Anterior cingulate cortex (tissue), 58 donors: ENCODE data around the gene GPS1.

Experiments
- DNase-seq, 58 donors: peaks; one replicate each; lab custom pipeline; 2025; lab: John Stamatoyannopoulos, UW

GPS1 gene

DNA sequence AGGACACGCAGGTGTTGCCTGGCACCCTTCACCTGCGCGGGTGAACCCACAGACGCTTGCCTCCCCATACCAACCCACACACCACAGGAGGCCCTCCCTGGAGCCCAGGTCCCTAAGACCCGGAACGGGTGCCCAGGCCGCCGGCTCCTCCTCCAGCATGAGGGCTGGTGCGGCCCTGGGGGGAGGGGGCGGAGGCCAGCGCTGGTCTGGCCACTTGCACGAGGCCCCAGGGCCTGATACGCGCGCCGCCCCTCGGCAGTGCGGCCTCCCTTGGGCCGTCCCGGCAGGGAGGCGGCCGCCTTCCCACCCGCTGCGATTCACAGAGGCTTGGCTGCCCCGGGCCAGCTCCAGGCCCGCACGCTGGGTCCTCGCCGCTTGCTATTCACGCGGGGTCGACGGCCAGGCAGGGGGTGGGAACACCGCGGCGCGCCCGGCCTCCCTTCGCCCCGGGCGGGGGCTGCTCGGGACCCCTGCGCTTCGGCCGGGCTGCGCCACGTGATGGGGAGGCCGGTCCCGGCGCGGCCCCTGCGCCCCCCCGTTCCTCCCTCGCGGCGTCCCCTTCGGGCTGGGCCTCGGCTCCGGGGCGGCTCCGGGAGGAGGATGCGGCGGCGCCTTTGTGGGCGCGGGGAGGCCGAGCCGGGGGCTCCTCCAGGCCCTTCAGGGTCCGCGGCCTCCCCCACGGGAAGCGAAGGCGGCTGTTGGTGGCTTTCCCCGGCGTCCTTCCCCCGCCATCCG, 45.7 kb downstream of the GPS1 start:
- peak in 4 of 58 donors; percentile 24 to 54 (median 38) for DNase-seq

DNA sequence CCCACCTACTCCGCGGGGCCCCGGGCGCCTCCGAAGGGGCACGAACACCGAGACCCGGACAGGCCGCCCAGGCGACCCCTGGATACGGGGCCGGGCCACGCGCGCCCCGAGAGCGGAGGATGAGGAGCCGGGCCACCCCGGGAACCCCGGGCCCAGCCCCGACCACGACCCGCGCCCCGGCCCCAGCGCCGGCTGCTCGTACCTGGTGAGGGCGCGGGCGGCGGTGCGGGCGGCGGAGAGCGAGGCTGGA, 46.1 kb downstream of the GPS1 start:
- DNase-seq: peak in 2 of 58 donors; percentile 39 to 58

DNA sequence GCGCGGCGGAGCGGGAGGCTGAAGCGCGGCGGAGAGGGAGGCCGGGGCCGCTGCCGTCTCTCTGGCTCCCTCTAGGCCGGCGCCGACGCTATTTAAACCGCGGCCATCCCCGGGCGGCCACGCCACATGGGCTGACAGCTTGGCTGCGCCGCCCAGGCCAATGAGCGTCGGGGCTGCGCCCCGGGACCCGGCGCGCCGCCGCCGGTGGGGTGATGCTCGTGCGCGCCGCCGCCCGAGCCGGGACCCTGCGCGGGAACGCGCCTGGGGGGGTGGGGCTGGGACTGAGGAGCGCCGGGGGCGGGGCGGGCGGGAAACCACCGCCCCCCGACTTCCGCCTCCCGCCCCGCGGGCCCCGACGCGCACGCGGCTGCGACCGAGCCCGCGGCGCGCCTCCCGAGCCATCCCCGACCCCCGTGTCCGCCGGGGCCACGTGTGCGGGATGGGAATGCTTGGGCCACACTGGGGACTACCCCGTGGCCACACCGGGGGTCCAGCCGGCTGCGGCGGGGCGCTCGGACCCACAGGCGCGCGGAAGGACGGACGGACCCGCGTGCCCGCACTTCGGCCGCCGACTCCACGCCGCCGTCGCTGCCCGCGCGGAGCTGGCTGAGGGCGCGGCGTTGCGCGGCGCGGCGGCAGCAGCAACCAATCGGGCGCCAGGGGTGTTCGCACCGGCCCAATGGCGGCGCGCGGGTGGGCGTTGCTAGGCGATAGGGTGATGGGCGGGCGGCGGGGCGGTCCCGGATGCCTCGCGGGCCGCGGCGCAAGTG, 46.7 kb downstream of the GPS1 start, which contains the start of gene FASN:
Gene FASN (minus strand): TSS at position 68 of the 770 bp plus-strand sequence. CDS start 1,791 bp downstream, outside the sequence.
- peak; percentile 48 to 95 (median 90) for DNase-seq

DNA sequence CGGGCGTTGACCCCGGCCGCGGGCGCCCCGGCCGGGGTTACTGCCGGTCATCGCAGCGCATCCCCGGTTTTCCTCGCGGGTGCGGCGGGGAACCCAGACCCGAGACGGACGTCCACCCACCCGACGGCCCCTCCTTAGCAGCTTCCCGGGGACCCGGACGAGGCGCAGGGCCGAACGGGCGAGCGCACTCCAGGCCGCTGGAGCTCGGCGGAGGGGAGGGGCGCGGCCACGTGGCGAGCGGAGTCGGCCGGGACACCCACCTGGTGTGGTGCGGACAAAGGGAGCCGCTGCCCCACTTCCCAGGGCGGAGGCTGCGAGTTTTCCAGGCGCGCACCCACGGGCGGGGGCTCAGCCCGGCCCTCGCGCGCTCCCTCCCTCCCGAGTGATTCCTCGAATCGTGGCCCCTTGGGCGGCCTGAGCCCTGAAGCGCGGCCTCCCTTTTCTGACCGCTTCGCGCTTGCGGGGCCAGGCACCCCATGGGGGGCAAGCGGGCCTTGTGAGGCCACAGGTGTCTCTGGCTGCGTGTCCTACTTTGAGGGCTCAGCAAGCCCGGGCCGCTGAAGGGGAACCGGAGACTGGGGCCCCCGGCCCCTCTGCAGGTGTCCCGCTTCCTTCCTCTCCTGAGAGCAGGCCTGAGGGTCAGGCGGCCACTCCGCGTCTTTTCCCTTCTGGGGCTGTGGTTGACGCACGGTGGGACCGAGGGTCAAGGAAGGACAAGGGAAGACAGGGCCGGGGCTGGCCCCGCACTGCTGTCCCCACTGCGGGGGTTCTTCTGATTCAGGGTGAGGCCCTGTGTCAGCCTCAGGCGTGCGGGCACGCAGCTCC, 47.5 kb downstream of the GPS1 start:
- DNase-seq: peak in 2 of 58 donors; percentile 71 to 83

DNA sequence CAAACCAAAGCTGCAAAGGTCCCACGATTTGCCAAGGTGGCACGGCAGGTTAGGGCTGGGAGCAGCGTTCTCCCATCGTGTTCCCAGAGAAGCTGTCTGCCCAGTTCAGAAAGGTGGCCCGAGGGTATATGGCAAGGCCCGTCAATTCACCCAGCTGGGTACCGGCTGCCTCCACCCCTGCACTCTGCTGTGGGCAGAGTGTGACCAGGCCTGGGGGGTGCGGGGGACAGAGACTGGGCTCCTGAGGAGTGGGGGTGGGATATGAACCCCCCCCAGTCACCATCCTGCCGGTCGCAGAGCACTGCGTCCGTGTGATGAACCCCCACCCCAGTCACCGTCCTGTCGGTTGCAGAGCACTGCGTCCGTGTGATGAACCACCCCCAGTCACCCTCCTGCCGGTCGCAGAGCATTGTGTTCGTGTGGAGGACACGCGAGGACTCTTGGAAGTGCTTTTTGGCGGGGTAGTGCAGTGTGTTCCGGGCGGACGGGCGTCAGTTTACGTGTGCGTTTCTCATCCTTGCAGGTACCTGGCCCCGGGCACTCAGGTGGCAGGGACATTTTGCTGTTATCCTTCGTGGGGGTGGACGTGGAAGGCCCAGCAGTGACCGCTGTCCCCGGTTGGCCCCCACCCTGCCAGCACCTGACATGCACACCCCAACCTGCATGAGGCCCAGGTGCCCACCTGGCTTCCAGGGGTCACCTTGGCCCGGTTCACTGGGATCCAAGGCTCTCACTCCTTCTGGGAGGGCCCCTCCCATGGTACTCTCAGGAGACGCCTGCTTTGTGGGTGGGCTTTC, 49.0 kb downstream of the GPS1 start:
- no peak for DNase-seq

DNA sequence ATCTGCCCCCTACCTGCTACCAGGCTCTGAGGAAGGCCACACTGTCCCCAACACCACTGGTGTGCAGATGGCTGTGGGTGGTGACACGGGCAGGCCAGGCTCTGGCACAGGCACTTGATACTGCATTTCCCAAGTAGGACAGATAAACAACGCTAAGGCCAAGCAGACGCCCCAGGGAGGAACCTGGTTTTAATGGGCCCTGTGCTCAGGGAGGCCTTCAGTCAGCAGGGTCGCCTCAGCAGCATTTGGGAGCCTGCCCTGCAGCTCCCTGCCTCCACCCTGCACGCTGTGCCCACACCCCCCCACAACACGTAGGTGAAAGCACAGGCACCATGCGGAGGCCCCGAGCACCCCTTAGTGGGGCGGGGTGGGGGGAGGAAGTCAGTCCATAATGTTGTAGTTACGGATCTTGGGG, 49.6 kb downstream of the GPS1 start:
- no peak for DNase-seq

DNA sequence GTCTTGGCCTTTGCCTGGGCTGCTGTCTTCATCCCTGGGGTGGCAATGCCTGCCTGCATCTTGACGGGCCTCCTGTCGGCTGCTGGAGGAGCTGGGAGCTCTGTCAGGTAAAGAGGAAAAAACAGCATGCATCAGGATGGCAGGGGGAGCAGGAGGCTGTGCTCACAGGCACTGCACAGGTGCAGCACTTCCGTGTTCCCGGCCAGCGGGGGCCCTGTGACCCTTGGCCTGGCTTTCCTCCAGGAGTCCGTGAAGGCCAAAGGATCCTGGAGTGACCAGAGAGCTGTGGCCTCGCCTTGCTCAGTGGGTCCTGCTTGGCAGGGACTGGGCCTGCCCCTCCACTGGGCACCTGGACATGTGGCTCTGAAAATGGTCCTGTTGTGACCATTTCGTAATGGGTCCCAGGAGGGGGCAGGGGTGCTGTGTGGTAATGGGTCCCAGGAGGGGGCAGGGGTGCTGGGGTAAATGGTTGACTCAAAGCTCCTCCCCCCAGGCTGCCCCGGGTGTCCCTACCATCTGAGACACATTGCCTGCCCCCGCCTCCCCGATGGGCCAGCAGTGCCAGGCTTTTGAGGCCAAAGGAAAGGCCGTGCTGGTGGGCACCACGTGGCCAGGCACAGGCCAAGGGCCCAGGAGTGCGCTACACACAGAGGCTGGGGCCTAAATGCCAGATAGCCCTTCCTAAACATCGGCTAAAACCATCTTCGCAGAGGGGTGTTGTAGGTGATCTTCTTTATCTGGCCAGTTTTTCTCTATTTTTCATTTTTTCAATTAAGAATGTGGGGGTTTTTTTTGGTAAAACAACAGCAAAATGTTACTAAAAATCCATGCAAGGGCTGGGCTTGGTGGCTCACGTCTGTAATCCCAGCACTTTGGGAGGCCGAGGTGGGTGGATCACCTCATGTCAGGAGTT, 50.3 kb downstream of the GPS1 start:
- DNase-seq: peak in 26 of 58 donors; percentile 16 to 69 (median 35)

DNA sequence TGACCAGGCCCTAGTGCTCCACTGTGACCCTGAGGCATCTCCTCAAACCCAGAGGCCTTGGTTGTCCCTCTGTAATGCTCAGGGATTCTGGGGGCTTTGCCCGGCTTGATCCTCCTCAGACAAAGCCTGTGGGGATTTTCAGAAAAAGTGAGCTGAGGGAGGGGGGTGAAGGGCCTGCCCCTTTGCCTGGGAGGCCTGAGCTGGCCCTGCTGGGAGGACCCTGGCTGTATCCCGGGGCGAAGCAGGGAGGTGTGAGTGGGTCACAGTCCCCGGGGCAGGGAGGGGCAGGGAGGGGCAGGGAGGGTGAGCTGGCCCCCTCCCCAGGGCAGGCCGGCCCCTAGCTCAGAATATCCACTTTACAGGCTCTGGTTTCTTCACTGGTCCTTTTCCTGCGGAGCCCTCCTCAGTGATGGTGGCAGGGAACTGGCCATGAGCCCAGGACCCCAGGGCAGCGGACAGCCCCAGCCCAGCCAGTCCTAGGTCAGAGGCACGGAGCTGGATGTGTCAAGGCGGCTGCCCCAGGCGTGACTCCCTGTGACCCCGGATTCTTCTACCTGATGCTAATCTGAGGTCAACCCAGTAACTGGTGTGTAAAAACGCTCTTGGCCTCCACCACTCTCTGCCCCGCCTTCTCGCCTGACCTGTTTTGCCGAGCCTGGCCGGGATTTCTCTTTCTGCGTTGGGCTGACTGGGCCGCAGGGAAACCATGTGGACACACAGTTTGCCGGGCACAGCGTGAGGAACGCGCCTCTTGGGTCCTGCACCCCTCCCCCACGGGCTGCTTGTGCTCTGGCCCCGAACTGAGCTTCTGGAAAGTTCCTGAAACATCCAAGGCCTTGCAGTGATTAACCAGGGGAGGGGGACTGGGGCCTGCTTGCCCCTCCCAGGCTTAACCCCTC, 52.1 kb downstream of the GPS1 start:
- peak in 41 of 58 donors; percentile 19 to 78 (median 48) for DNase-seq

DNA sequence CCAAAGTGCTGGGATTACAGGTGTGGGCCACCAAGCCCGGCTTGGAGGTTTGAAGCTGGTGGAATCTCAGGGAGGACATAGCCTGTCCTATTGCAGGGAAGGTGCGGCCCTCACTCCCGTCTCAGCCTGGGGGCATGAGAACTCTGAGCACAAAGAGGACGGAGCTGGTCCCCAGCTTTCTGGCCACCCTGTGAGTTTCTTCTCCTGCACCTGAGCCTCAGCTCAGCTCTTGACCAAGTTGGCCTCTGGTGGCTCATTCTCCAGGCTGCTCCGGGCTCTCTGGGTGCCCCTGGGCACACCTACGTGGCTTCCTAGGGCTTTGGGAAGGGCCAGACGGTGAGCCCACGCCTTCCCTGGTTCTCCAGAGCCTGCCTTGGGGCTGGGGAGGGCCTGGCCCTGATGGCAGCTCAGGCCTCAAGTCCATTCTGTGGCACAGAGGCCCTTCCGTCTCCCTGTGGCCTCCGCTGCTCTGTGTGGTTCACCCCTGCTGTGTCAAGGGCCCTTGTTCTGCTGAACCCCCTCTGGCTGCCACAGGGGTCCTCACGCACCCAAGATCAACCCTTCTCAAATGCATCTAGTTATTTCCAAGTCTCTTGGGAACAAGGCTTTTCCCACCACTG, 53.2 kb downstream of the GPS1 start:
- DNase-seq: no peak

DNA sequence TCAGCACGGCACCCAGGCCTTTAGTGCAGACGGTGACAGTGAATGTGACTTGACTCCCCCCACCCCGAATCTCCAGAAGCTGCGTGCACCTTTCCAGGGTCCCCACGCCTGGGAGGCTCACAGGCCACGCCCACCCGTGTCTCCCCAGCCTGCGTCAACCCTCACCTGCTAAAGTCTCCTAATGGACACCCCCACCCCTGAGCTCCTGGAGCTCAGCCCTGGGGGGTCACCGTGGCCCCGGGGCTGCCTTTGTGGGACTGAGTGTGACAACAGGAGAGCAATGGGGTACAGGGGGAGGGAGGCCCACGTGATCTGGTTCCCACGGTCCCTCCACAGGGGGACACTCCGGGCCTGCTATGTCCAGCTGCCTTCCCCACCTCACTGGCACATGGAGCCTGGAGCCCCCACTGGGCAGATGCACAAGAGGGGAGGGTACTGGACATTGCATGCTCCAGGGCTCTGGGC, 53.8 kb downstream of the GPS1 start:
- DNase-seq: no peak

DNA sequence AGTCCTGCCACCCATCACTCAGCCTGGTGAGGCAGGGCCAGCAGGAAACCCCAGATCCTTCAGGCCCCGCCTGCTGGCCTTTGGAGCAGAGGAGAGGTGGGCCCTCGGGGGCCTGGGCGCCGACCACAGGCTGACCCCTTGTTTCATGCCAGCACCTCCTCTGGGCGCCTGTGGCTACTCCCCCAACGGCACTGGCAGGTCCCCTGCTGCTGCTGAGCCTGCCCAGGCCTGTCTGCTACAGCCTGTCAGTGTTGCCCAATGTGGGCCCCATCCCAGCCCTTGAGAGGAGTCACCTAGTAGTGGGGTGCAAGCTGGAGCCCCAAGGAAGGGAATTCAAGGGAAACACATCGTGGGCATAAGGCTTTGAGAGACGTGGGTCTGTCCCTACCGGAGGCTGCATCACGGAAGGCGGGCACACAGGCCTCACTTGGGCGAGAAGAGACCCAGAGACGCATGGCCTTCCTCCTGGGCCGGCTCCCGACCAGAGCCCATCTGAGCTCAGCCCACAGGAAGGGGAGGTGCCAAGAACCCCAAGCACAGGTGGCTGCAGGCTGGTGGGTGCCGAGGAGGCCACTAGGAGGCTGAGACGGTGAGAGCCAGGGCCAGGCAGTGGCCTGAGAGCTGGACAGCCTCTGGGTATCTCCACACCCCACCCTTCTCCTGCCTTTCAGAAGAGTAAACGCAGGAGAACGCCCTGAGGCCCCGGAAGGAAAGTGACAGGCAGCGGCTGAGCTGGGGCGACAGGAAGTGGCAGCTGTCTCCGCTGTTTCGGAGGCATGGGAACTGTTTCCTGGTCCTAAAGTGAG, 54.4 kb downstream of the GPS1 start:
- peak in 9 of 58 donors; percentile 22 to 56 (median 31) for DNase-seq

DNA sequence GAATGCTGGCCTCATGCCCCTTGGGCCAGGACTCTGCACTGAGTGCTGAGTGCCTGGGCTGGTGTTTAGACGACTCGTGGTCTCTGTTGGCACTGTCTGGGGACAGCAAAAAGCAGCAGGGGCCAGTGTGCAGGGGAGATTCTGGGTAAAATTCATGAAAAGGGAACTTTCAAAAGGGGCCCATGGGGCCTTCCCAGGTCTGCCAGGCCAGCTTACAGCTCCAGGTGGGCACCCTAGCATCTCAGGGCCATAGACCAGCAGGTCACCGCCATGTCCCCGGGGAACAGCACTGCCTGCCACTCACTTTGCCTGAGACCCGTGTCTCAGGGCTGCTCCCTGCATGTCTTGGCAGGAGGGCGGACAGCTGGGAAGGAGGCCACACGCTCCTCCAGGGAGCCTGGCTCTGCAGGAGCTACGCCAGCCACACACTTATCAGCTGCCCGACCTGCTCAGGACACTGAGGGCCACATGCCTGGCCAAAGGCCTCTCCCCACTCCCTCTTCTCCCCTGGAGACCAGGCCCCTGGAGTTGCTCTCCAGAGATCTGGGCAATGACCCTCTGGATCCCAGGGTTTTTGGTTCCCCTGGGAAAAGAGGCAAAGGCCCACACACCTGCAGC, 55.1 kb downstream of the GPS1 start:
- DNase-seq: peak in 15 of 58 donors; percentile 19 to 55 (median 35)
